A673 (cell line): ENCODE results near the gene KIAA1549.

Experiments used
- EZH2 ChIP-seq: fragments of 200-600 bp; sonication (generic); IDR thresholded peaks from 2 replicates; pipeline ENCODE4 v1.6.1; 2017; ENCODE audit warnings: borderline replicate concordance, low read depth, mild to moderate bottlenecking, mixed read lengths, antibody characterized with exemption, low read length; ENCODE audit not compliant: poor library complexity, severe bottlenecking
- TF ChIP-seq, protein P1 (sequence below): fragments of 300-800, 200-600 bp; sonication (generic); conservative IDR thresholded peaks from 2 replicates; pipeline ENCODE4 v1.5.1; 2017; ENCODE audit warnings: low read depth, mild to moderate bottlenecking, antibody characterized with exemption, low read length, moderate library complexity, mixed read lengths

DNA sequence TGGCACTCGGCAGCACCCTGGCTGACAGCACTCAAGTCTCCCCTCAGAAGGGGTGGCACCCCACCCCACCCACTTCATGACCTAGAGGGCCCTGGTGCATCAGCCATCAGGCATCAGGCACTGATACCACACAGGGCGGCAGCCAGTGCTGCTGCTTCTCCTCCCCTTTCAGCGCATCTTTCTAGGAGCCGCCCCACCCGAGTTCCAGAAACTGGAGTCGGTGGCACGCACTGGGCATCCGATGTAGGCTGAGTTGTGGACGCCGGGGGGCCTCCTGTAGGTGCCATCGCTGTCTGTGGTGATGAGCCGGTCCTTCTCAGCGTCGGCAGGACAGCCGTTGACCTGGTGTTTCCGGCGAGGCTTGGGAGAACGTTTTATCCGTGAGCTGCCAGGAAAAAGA is 113.4 kb downstream of the KIAA1549 start:
- no peak for TF ChIP-seq EZH2
- TF ChIP-seq, protein P1, sequence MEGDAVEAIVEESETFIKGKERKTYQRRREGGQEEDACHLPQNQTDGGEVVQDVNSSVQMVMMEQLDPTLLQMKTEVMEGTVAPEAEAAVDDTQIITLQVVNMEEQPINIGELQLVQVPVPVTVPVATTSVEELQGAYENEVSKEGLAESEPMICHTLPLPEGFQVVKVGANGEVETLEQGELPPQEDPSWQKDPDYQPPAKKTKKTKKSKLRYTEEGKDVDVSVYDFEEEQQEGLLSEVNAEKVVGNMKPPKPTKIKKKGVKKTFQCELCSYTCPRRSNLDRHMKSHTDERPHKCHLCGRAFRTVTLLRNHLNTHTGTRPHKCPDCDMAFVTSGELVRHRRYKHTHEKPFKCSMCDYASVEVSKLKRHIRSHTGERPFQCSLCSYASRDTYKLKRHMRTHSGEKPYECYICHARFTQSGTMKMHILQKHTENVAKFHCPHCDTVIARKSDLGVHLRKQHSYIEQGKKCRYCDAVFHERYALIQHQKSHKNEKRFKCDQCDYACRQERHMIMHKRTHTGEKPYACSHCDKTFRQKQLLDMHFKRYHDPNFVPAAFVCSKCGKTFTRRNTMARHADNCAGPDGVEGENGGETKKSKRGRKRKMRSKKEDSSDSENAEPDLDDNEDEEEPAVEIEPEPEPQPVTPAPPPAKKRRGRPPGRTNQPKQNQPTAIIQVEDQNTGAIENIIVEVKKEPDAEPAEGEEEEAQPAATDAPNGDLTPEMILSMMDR = no peak
